B cell (primary cell): ENCODE results near the gene RHBDL1. TPM values are rescaled to one million over a fixed set of nuclear protein-coding genes. Genes with fewer than 3 reads are reported as not detected.

Experiments
- ATAC-seq: fragments of 200-7000 bp; cut with Tn5 transposase; one replicate; pipeline ENCODE4 v1.10.0; 2021; ENCODE audit warnings: low read depth, mild to moderate bottlenecking, moderate number of reproducible peaks, moderate library complexity
- CTCF ChIA-PET: fragments of 350-600 bp; sonication (Branson Sonifier 250); formaldehyde crosslinking; loops from one replicate; lab custom pipeline; 2021; ENCODE audit warnings: antibody characterized with exemption, inconsistent platforms; lab: Charles Lee
- POLR2A ChIA-PET: fragments of 350-600 bp; sonication (Branson Sonifier 250); formaldehyde crosslinking; loops from one replicate; lab custom pipeline; 2021; ENCODE audit warnings: antibody characterized with exemption; lab: Charles Lee
- DNase-seq: peaks from one replicate; pipeline ENCODE4 v3.0.0; 2013
- H2AFZ ChIP-seq: 2 replicates; pipeline ENCODE4 v1.6.1; 2012; ENCODE audit warnings: mild to moderate bottlenecking, low read depth, low read length; ENCODE audit not compliant: insufficient read depth, poor library complexity, severe bottlenecking
- H3K27ac ChIP-seq, 2 donors: 1 replicate in 1 of 2; 2 replicates in 1 of 2; pipeline ENCODE4 v1.5.1; 2012 to 2013; ENCODE audit warnings: low read length in 2 of 2, mild to moderate bottlenecking in 2 of 2, moderate library complexity in 1 of 2
- H3K27me3 ChIP-seq, 4 experiments: fragments of 200-600 bp in 1 of 4; sonication (generic) in 1 of 4; replicated peaks in 1 of 4; 1 replicate in 2 of 4; 2 replicates in 2 of 4; pipeline versions ENCODE4 v1.6.1 to v1.7.0; 2013 to 2016; ENCODE audit warnings: low read length in 3 of 4, mild to moderate bottlenecking in 2 of 4, mixed read lengths in 1 of 4, moderate library complexity in 1 of 4; ENCODE audit not compliant: insufficient read depth in 4 of 4, control insufficient read depth in 3 of 4; ENCODE audit errors: control extremely low read depth in 1 of 4
- H3K36me3 ChIP-seq, 2 experiments: replicated peaks in 1 of 2; 1 replicate in 1 of 2; 2 replicates in 1 of 2; pipeline versions ENCODE4 v1.6.1 to v1.7.1; 2013; ENCODE audit warnings: low read length in 1 of 2; ENCODE audit not compliant: insufficient read depth in 2 of 2, control insufficient read depth in 1 of 2; ENCODE audit errors: control extremely low read depth in 1 of 2, extremely low read depth in 1 of 2
- H3K4me1 ChIP-seq, 2 donors: fragments of 200-600 bp in 1 of 2; sonication (generic) in 1 of 2; 1 replicate in 1 of 2; 2 replicates in 1 of 2; pipeline versions ENCODE4 v1.5.1 to v1.6.1; 2013 to 2017; ENCODE audit warnings: low read length in 2 of 2; ENCODE audit not compliant: control insufficient read depth in 2 of 2, insufficient read depth in 2 of 2
- H3K4me2 ChIP-seq: replicated peaks from 2 replicates; pipeline ENCODE3; 2012; ENCODE audit warnings: mild to moderate bottlenecking, low read depth, low read length; ENCODE audit not compliant: poor library complexity, severe bottlenecking
- H3K4me3 ChIP-seq, 5 experiments: fragments of 200-600 bp in 1 of 5; sonication (generic) in 1 of 5; 1 replicate in 3 of 5; 2 replicates in 2 of 5; pipeline versions ENCODE4 v1.5.1 to v1.7.0; 2011 to 2016; ENCODE audit warnings: low read length in 4 of 5, mild to moderate bottlenecking in 4 of 5, low read depth in 2 of 5, control low read depth in 1 of 5, moderate library complexity in 1 of 5; ENCODE audit not compliant: insufficient read depth in 1 of 5; ENCODE audit errors: control extremely low read depth in 1 of 5, extremely low read depth in 1 of 5
- H3K79me2 ChIP-seq: fragments of 200-600 bp; sonication (generic); one replicate; pipeline ENCODE4 v1.6.0; 2016; ENCODE audit warnings: low read length; ENCODE audit not compliant: control insufficient read depth, insufficient read depth
- H3K9ac ChIP-seq: fragments of 200-600 bp; sonication (generic); 2 replicates; pipeline ENCODE4 v1.6.1; 2017; ENCODE audit warnings: mild to moderate bottlenecking, low read length, moderate library complexity
- H3K9me3 ChIP-seq, 3 donors: one replicate each; pipeline versions ENCODE4 v1.6.1 to v1.7.1; 2013; ENCODE audit warnings: low read length in 2 of 3; ENCODE audit not compliant: control insufficient read depth in 2 of 3, insufficient read depth in 1 of 3; ENCODE audit errors: control extremely low read depth in 1 of 3
- H4K20me1 ChIP-seq: 2 replicates; pipeline ENCODE4 v1.6.0; 2012; ENCODE audit warnings: mild to moderate bottlenecking, low read length; ENCODE audit not compliant: insufficient read depth, control insufficient read depth, poor library complexity, severe bottlenecking
- H3K27ac Mint-ChIP-seq: one replicate; pipeline ENCODE4 v1.8.0; 2021; ENCODE audit warnings: mixed read lengths
- H3K27me3 Mint-ChIP-seq: one replicate; pipeline ENCODE4 v1.8.0; 2021; ENCODE audit warnings: mixed read lengths
- H3K4me1 Mint-ChIP-seq: one replicate; pipeline ENCODE4 v1.8.0; 2021; ENCODE audit warnings: mixed read lengths
- H3K4me3 Mint-ChIP-seq: one replicate; pipeline ENCODE4 v1.8.0; 2021; ENCODE audit warnings: mixed read lengths
- H3K9me3 Mint-ChIP-seq: one replicate; pipeline ENCODE4 v1.8.0; 2022; ENCODE audit warnings: mixed read lengths; ENCODE audit not compliant: insufficient read depth
- EZH2 ChIP-seq: IDR thresholded peaks from 2 replicates; pipeline ENCODE4 v1.6.1; 2012; ENCODE audit warnings: borderline replicate concordance, low read depth, mild to moderate bottlenecking, moderate library complexity, low read length; ENCODE audit not compliant: insufficient read depth, poor library complexity, severe bottlenecking
- WGBS: methylation state at CpG from one replicate; pipeline ENCODE4 v1.1.5; 2013; ENCODE audit warnings: missing lambda C conversion rate; ENCODE audit not compliant: insufficient coverage; 5-methylcytosine and 5-hydroxymethylcytosine counted together
- intact Hi-C: fragments of 100-400 bp; cut with micrococcal nuclease; formaldehyde crosslinking; loops from one replicate; pipeline ENCODE4 v1.10.0; 2022
- polyA plus RNA-seq: library from polyadenylated mRNA; depleted of rRNA; stranded (reverse); fragments of >200 nt; gene quantifications from 2 replicates; pipeline ENCODE4 v1.2.3, GENCODE V29; 2012
- total RNA-seq, 2 donors: library from RNA; stranded (reverse); fragments of 120-200 nt in 1 of 2; gene quantifications; 1 replicate in 1 of 2; 2 replicates in 1 of 2; pipeline versions ENCODE4 v1.2.3 to v1.2.4, GENCODE V29; 2013 to 2022
- TF ChIP-seq, protein P1 (sequence below): fragments of 200-600 bp; IDR thresholded peaks from one replicate; pipeline ENCODE4 v1.8.0; 2022; ENCODE audit warnings: antibody characterized with exemption, mild to moderate bottlenecking

Gene RHBDL1
- total and polyA plus RNA-seq, 2 donors (not counting 1 experiment from before 2014, with no cell fraction given), result 0.76 to 1.6 TPM

DNA sequence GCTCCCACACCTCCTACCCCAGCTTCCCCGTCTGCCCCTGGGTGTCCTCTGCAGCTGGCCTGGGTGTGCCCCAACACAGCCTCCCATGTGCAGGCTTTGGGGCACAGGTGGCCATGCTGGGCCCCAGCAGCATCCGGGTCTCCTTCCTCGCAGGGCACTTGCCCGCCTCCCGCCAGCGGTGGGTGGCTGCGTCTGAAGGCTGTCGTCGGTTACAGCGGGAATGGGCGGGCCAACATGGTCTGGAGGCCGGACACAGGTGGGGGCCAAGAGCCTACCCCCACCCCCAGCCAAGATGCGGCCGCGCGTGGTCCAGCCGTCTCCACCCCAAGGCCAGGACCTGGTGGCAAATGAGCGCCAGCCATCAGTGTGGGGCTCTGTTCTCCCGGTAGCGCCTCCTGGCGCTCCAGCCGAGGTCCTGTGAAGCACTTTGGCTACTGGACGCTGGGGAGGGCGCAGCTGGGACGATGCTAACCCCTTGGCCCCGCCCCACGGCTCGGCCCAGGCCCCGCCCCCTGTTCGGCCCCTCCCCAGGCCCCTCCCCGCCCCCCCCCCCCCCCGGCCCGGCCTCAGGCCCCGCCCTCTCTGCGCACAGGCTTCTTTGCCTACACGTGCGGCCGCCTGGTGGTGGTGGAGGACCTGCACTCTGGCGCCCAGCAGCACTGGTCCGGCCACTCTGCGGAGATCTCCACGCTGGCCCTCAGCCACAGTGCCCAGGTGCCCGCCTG is 14.8 kb upstream of the RHBDL1 start:
- Mint-ChIP-seq H3K27ac (peak overlapping the region; percentile 56), H3K27me3 (no peaks in the 10 kb centered on the region), H3K9me3 (no peaks in the 10 kb centered on the region), H3K4me1 (peaks cover 10% of the 10 kb centered on the region), H3K4me3 (peak overlapping the region; percentile 52)
- no peaks in the 10 kb centered on the region for H4K20me1 ChIP-seq
- H2AFZ ChIP-seq, result peak overlapping the region; percentile 78
- peak overlapping the region in 1 of 2 donors; percentile 43 for H3K27ac ChIP-seq
- H3K9me3 ChIP-seq, result no peaks in the 10 kb centered on the region
- 27% methylated on average over 29 of the region's 43 CpGs for WGBS
- no peaks in the 10 kb centered on the region for H3K27me3 ChIP-seq
- intact Hi-C loops, result loop anchor here (1.0 to 2.0 kb wide), 4 partner anchors 11 to 81 kb away; partner anchors contain the start of genes JMJD8 and WDR90
- ChIA-PET CTCF (interaction anchor here (0.7 to 1.4 kb wide), 2 partner anchors 24 to 81 kb away, joined by 4 to 6 read pairs (median 5); partner anchors contain the start of gene METTL26), POLR2A (interaction anchor here (1.0 to 1.7 kb wide), 2 partner anchors 11 to 276 kb away, joined by 5 to 6 read pairs; partner anchors contain the start of gene WDR90)
- peak; percentile 81 for DNase-seq
- H3K4me3 ChIP-seq, result peak overlapping the region in 4 of 5 experiments; percentile 9 to 35 (median 24)
- ATAC-seq, result peak; percentile 90
- peaks cover 10 to 17% of the 10 kb centered on the region in 2 donors for H3K4me1 ChIP-seq
- peak overlapping the region; percentile 32 for H3K9ac ChIP-seq
- H3K36me3 ChIP-seq, result no peaks in the 10 kb centered on the region
- no peaks in the 10 kb centered on the region for H3K79me2 ChIP-seq
- peak overlapping the region; percentile 78 for H3K4me2 ChIP-seq
- TF ChIP-seq EZH2, result no peak
- TF ChIP-seq, protein P1, sequence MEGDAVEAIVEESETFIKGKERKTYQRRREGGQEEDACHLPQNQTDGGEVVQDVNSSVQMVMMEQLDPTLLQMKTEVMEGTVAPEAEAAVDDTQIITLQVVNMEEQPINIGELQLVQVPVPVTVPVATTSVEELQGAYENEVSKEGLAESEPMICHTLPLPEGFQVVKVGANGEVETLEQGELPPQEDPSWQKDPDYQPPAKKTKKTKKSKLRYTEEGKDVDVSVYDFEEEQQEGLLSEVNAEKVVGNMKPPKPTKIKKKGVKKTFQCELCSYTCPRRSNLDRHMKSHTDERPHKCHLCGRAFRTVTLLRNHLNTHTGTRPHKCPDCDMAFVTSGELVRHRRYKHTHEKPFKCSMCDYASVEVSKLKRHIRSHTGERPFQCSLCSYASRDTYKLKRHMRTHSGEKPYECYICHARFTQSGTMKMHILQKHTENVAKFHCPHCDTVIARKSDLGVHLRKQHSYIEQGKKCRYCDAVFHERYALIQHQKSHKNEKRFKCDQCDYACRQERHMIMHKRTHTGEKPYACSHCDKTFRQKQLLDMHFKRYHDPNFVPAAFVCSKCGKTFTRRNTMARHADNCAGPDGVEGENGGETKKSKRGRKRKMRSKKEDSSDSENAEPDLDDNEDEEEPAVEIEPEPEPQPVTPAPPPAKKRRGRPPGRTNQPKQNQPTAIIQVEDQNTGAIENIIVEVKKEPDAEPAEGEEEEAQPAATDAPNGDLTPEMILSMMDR, result peak; percentile 57
